H9 (cell line): ENCODE measurements around the gene IL36B. TPM values are rescaled to one million over a fixed set of nuclear protein-coding genes. Genes with fewer than 3 reads are reported as not detected.

ENCODE experiments used
- DNase-seq: peaks from one replicate; pipeline ENCODE4 v3.0.0-alpha.2; 2017
- H2AFZ ChIP-seq: one replicate; pipeline ENCODE4 v1.6.1; 2013; ENCODE audit warnings: mild to moderate bottlenecking, low read length, control low read depth, moderate library complexity
- H2AK5ac ChIP-seq: 2 replicates; pipeline ENCODE4 v1.6.1; 2013; ENCODE audit warnings: low read length, control low read depth, mixed read lengths; ENCODE audit not compliant: insufficient read length
- H2BK120ac ChIP-seq: one replicate; pipeline ENCODE4 v1.6.1; 2013; ENCODE audit warnings: low read depth, mild to moderate bottlenecking, low read length, control low read depth, inconsistent platforms; ENCODE audit not compliant: poor library complexity, severe bottlenecking
- H2BK12ac ChIP-seq: 2 replicates; pipeline ENCODE4 v1.6.1; 2013; ENCODE audit warnings: low read length, control low read depth, mixed read lengths, low read depth; ENCODE audit not compliant: insufficient read length
- H2BK15ac ChIP-seq: 2 replicates; pipeline ENCODE4 v1.6.1; 2013; ENCODE audit warnings: low read depth, low read length, control low read depth
- H2BK20ac ChIP-seq: one replicate; pipeline ENCODE4 v1.6.1; 2013; ENCODE audit warnings: low read depth, mild to moderate bottlenecking, low read length, control low read depth, inconsistent platforms; ENCODE audit not compliant: poor library complexity, severe bottlenecking
- H2BK5ac ChIP-seq: 2 replicates; pipeline ENCODE4 v1.6.1; 2013; ENCODE audit warnings: low read length, control low read depth, mixed read lengths; ENCODE audit not compliant: insufficient read length
- H3K14ac ChIP-seq: 2 replicates; pipeline ENCODE4 v1.6.1; 2013; ENCODE audit warnings: low read length, control low read depth; ENCODE audit not compliant: insufficient read depth
- H3K18ac ChIP-seq: 2 replicates; pipeline ENCODE4 v1.6.1; 2013; ENCODE audit warnings: low read depth, mild to moderate bottlenecking, mixed read lengths, low read length, control low read depth; ENCODE audit not compliant: insufficient read length
- H3K23ac ChIP-seq: 2 replicates; pipeline ENCODE4 v1.6.1; 2013; ENCODE audit warnings: low read length, control low read depth, mixed read lengths, low read depth; ENCODE audit not compliant: insufficient read length
- H3K23me2 ChIP-seq: 2 replicates; pipeline ENCODE4 v1.6.1; 2013; ENCODE audit warnings: low read depth, mild to moderate bottlenecking, mixed read lengths, low read length, control low read depth; ENCODE audit not compliant: insufficient read length, poor library complexity, severe bottlenecking
- H3K27ac ChIP-seq: 2 replicates; pipeline ENCODE4 v1.5.1; 2013; ENCODE audit warnings: low read length, control low read depth, mixed read lengths, low read depth; ENCODE audit not compliant: insufficient read length
- H3K27me3 ChIP-seq: 2 replicates; pipeline ENCODE4 v1.6.1; 2013; ENCODE audit warnings: low read length, control low read depth, inconsistent platforms; ENCODE audit not compliant: insufficient read depth
- H3K4ac ChIP-seq: 2 replicates; pipeline ENCODE4 v1.6.1; 2013; ENCODE audit warnings: low read depth, mild to moderate bottlenecking, control low read depth, inconsistent platforms, low read length, moderate library complexity
- H3K4me1 ChIP-seq: 2 replicates; pipeline ENCODE4 v1.6.1; 2013; ENCODE audit warnings: low read length, control low read depth, inconsistent platforms; ENCODE audit not compliant: insufficient read depth
- H3K4me2 ChIP-seq: 2 replicates; pipeline ENCODE4 v1.6.1; 2013; ENCODE audit warnings: low read length, control low read depth, mixed read lengths; ENCODE audit not compliant: insufficient read length, insufficient read depth
- H3K56ac ChIP-seq: 2 replicates; pipeline ENCODE4 v1.6.1; 2013; ENCODE audit warnings: low read depth, mild to moderate bottlenecking, mixed read lengths, low read length, control low read depth; ENCODE audit not compliant: insufficient read length
- H3K79me1 ChIP-seq: 2 replicates; pipeline ENCODE4 v1.6.1; 2013; ENCODE audit warnings: low read depth, mild to moderate bottlenecking, moderate library complexity, low read length, control low read depth, inconsistent platforms; ENCODE audit not compliant: insufficient read depth, poor library complexity, severe bottlenecking
- H3K79me2 ChIP-seq: 2 replicates; pipeline ENCODE4 v1.6.1; 2013; ENCODE audit warnings: low read length, control low read depth, inconsistent platforms; ENCODE audit not compliant: insufficient read depth
- H3K9ac ChIP-seq: 2 replicates; pipeline ENCODE4 v1.6.1; 2013; ENCODE audit warnings: low read length, control low read depth, mixed read lengths; ENCODE audit not compliant: insufficient read length; ENCODE audit errors: extremely low read depth
- H3K9me3 ChIP-seq: one replicate; pipeline ENCODE4 v1.6.1; 2013; ENCODE audit warnings: low read depth, low read length, inconsistent platforms; ENCODE audit not compliant: control insufficient read depth
- H3T11ph ChIP-seq: one replicate; pipeline ENCODE4 v1.6.1; 2013; ENCODE audit warnings: mild to moderate bottlenecking, low read length, control low read depth, inconsistent platforms
- H4K20me1 ChIP-seq: one replicate; pipeline ENCODE4 v1.6.1; 2013; ENCODE audit not compliant: control insufficient read depth, insufficient read length, insufficient read depth
- H4K5ac ChIP-seq: 2 replicates; pipeline ENCODE4 v1.6.1; 2013; ENCODE audit warnings: low read depth, mild to moderate bottlenecking, mixed read lengths, low read length, control low read depth; ENCODE audit not compliant: insufficient read length
- H4K8ac ChIP-seq: replicated peaks from 2 replicates; pipeline ENCODE4 v1.6.1; 2013; ENCODE audit warnings: low read length, control low read depth, mixed read lengths, low read depth; ENCODE audit not compliant: insufficient read length
- H4K91ac ChIP-seq: 2 replicates; pipeline ENCODE4 v1.6.1; 2013; ENCODE audit warnings: low read depth, mild to moderate bottlenecking, moderate library complexity, mixed read lengths, low read length, control low read depth; ENCODE audit not compliant: insufficient read length
- H3K27ac Mint-ChIP-seq, 3 experiments: 2 replicates in 2 of 3; 3 replicates in 1 of 3; pipeline ENCODE4 v1.8.0; 2020 to 2021; ENCODE audit warnings: mixed read lengths in 3 of 3, mild to moderate bottlenecking in 1 of 3, moderate library complexity in 1 of 3
- H3K27me3 Mint-ChIP-seq: 2 replicates; pipeline ENCODE4 v1.8.0; 2021; ENCODE audit warnings: low read depth, mild to moderate bottlenecking, moderate library complexity, mixed read lengths
- H3K36me3 Mint-ChIP-seq, 3 experiments: 2 replicates in 2 of 3; 3 replicates in 1 of 3; pipeline ENCODE4 v1.8.0; 2020 to 2021; ENCODE audit warnings: low read depth in 3 of 3, mixed read lengths in 3 of 3; ENCODE audit not compliant: insufficient read depth in 1 of 3
- H3K4me1 Mint-ChIP-seq, 2 experiments: 2 replicates each; pipeline ENCODE4 v1.8.0; 2020; ENCODE audit warnings: mixed read lengths in 2 of 2
- H3K4me3 Mint-ChIP-seq, 2 experiments: 2 replicates in 1 of 2; 3 replicates in 1 of 2; pipeline ENCODE4 v1.8.0; 2020 to 2021; ENCODE audit warnings: mild to moderate bottlenecking in 2 of 2, mixed read lengths in 2 of 2, moderate library complexity in 1 of 2
- H3K9me3 Mint-ChIP-seq, 2 experiments: 2 replicates in 1 of 2; 3 replicates in 1 of 2; pipeline ENCODE4 v1.8.0; 2020; ENCODE audit warnings: mild to moderate bottlenecking in 2 of 2, mixed read lengths in 2 of 2, moderate library complexity in 1 of 2
- CTCF ChIP-seq: fragments of 200-600 bp; sonication (generic); conservative IDR thresholded peaks from 3 replicates; pipeline ENCODE4 v1.8.0; 2021; ENCODE audit warnings: antibody characterized with exemption, mild to moderate bottlenecking
- WGBS: extraction: QIAGEN DNeasy Blood & Tissue Kit; methylation state at CpG from one replicate; pipeline ENCODE4 v1.1.7; 2013; ENCODE audit warnings: missing lambda C conversion rate, low lambda C conversion rate, mixed read lengths; ENCODE audit not compliant: insufficient read length; ENCODE audit errors: extremely low coverage; 5-methylcytosine and 5-hydroxymethylcytosine counted together
- total RNA-seq: library from RNA; stranded (reverse); gene quantifications from 2 replicates; pipeline ENCODE4 v1.2.1, GENCODE V29; 2021

Gene IL36B
- total RNA-seq, 1 experiment from 2014 or later = not detected

GRCh38 chr2:113028112-113028511 is 24.6 kb downstream of the IL36B start:
- no CpG with 5 or more reads among the region's 1 CpG for WGBS
- Histone ChIP-seq H2AK5ac (no peak overlapping the region), H3K79me2 (no peaks in the 10 kb centered on the region), H3K27me3 (no peaks in the 10 kb centered on the region), H3K79me1 (no peaks in the 10 kb centered on the region), H2AFZ (no peak overlapping the region), H3K9ac (no peak overlapping the region), H3K14ac (no peak overlapping the region), H4K8ac (no peak overlapping the region), H4K20me1 (no peaks in the 10 kb centered on the region), H3K56ac (no peak overlapping the region), H3K4me1 (no peaks in the 10 kb centered on the region), H4K5ac (no peak overlapping the region), H3K4ac (no peak overlapping the region), H2BK5ac (no peak overlapping the region), H3K23me2 (no peaks in the 10 kb centered on the region), H2BK12ac (no peak overlapping the region), H3K9me3 (no peaks in the 10 kb centered on the region), H3T11ph (no peak overlapping the region), H4K91ac (no peak overlapping the region), H3K18ac (no peak overlapping the region), H2BK15ac (no peak overlapping the region), H3K27ac (no peak overlapping the region), H2BK20ac (no peak overlapping the region), H3K4me2 (no peak overlapping the region), H3K23ac (no peak overlapping the region), H2BK120ac (no peak overlapping the region)
- Mint-ChIP-seq H3K36me3 (no peaks in the 10 kb centered on the region), H3K27ac (peak overlapping the region in 1 of 3 experiments; percentile 70; a peak in 1 of 7 replicates), H3K4me1 (peaks cover 5 to 12% of the 10 kb centered on the region in 2 experiments; a peak in 3 of 4 replicates), H3K4me3 (no peak overlapping the region), H3K9me3 (peaks cover 0 to 18% of the 10 kb centered on the region in 2 experiments; a peak in 2 of 5 replicates), H3K27me3 (peaks cover 46% of the 10 kb centered on the region)
- no peak for TF ChIP-seq CTCF
- DNase-seq = no peak
